ENCODE data around the gene KLF15. TPM values are rescaled to one million over a fixed set of nuclear protein-coding genes. Genes with fewer than 3 reads are reported as not detected.

KLF15 gene
- total RNA-seq, 2 donors from 2014 or later: 43.4 to 55.1 TPM

GRCh38 chr3:126300001-126300760, 57.0 kb downstream of the KLF15 start:
- TF ChIP-seq CTCF (IDR thresholded peaks at IDR 0.05): no peak
- H3K4me1 ChIP-seq: peaks cover 0 to 15% of the 10 kb centered on the region in 2 donors
- no peak for DNase-seq (ENCODE audit: low spot score)
- H3K36me3 ChIP-seq: no peaks in the 10 kb centered on the region
- no peak overlapping the region for H3K4me3 ChIP-seq
- H3K27ac ChIP-seq: peak overlapping the region; percentile 70 to 90
- H3K9me3 ChIP-seq: peaks cover 0 to 21% of the 10 kb centered on the region in 2 donors
- no peaks in the 10 kb centered on the region for H3K27me3 ChIP-seq

- no peak for DNase-seq (ENCODE audit: low spot score)
- Histone ChIP-seq H3K9me3 (no peaks in the 10 kb centered on the region), H3K27ac (peak overlapping the region in 1 of 2 donors; percentile 25), H3K4me1 (peaks cover 0 to 14% of the 10 kb centered on the region in 2 donors), H3K27me3 (no peaks in the 10 kb centered on the region), H3K4me3 (no peak overlapping the region), H3K36me3 (no peaks in the 10 kb centered on the region)
- no peak for TF ChIP-seq CTCF (IDR thresholded peaks at IDR 0.05)
These were observed 61.7 kb downstream of the KLF15 start for GRCh38 chr3:126295407-126295939.

GRCh38 chr3:126294211-126294808, 62.9 kb downstream of the KLF15 start:
- H3K4me3 ChIP-seq: no peak overlapping the region
- H3K4me1 ChIP-seq: peaks cover 0 to 8% of the 10 kb centered on the region in 2 donors
- no peaks in the 10 kb centered on the region for H3K36me3 ChIP-seq
- H3K9me3 ChIP-seq: no peaks in the 10 kb centered on the region
- no peak for DNase-seq (ENCODE audit: low spot score)
- H3K27me3 ChIP-seq: no peaks in the 10 kb centered on the region
- peak overlapping the region; percentile 77 to 89 for H3K27ac ChIP-seq
- TF ChIP-seq CTCF (IDR thresholded peaks at IDR 0.05): no peak

GRCh38 chr3:126293370-126294082, 63.7 kb downstream of the KLF15 start:
- Histone ChIP-seq H3K4me3 (no peak overlapping the region), H3K9me3 (no peaks in the 10 kb centered on the region), H3K27me3 (no peaks in the 10 kb centered on the region), H3K27ac (peak overlapping the region; percentile 77 to 89), H3K36me3 (no peaks in the 10 kb centered on the region), H3K4me1 (peaks cover 0 to 11% of the 10 kb centered on the region in 2 donors)
- no peak for TF ChIP-seq CTCF (IDR thresholded peaks at IDR 0.05)
- DNase-seq (ENCODE audit: low spot score): no peak

Other genes with a start within 250 kb of the KLF15 start
- gene ALDH1L1, start 176.8 kb downstream of the KLF15 start, total RNA-seq: 10 to 100 TPM; 13.7 to 24.0 TPM
- not detected for gene CFAP100, start 37.5 kb upstream of the KLF15 start, total RNA-seq
- gene ZXDC, start 118.5 kb upstream of the KLF15 start, total RNA-seq: 10 to 100 TPM; 18.9 to 25.5 TPM
- gene UROC1, start 160.4 kb upstream of the KLF15 start, total RNA-seq: not detected
- under 1 TPM in 1 of 2 donors, not detected in 1; 0.90 TPM for gene CHST13, start 166.7 kb upstream of the KLF15 start, total RNA-seq
- gene C3orf22, start 201.5 kb upstream of the KLF15 start, total RNA-seq: not detected

Data from right atrium auricular region (tissue), 2 donors.